H1 (cell line): Measurements from ENCODE around the gene LDLRAP1. TPM values are rescaled to one million over a fixed set of nuclear protein-coding genes. Genes with fewer than 3 reads are reported as not detected.
"Not testable (repeated sequence)": the region's sequence is repeated elsewhere in the genome, so short reads cannot be mapped to it uniquely, and the experiment has no call there.

Experiments used
- CTCF ChIA-PET: fragments of 300-600 bp; sonication (Branson Sonifier 250); formaldehyde crosslinking; loops from one replicate; lab custom pipeline; 2021; ENCODE audit not compliant: partially characterized antibody; lab: Charles Lee
- POLR2A ChIA-PET: fragments of 300-600 bp; sonication (Branson Sonifier 250); formaldehyde crosslinking; loops from one replicate; lab custom pipeline; 2021; ENCODE audit warnings: inconsistent platforms; ENCODE audit not compliant: partially characterized antibody; lab: Charles Lee
- DNase-seq, 2 experiments: peaks; one replicate each; pipeline versions ENCODE4 v3.0.0 to v3.0.0-alpha.2; 2010 to 2022; ENCODE audit warnings: low spot score in 2 of 2, low read depth in 1 of 2, mixed read lengths in 1 of 2
- FAIRE-seq: peaks from 2 replicates; lab custom pipeline; 2011; peaks lifted over from hg19 to GRCh38; lab: Jason Lieb, UNC
- H2AFZ ChIP-seq: 2 replicates; pipeline ENCODE4 v1.8.1; 2012; ENCODE audit warnings: low read length, inconsistent platforms
- H2AK5ac ChIP-seq: 2 replicates; pipeline ENCODE4 v1.6.1; 2013; ENCODE audit warnings: low read depth, low read length
- H2BK120ac ChIP-seq: replicated peaks from 2 replicates; pipeline ENCODE3; 2013; ENCODE audit warnings: low read depth, low read length, inconsistent platforms
- H2BK12ac ChIP-seq: 2 replicates; pipeline ENCODE4 v1.6.1; 2013; ENCODE audit warnings: low read depth, low read length
- H2BK15ac ChIP-seq: 2 replicates; pipeline ENCODE4 v1.6.1; 2013; ENCODE audit warnings: low read length
- H2BK20ac ChIP-seq: 2 replicates; pipeline ENCODE4 v1.6.1; 2013; ENCODE audit warnings: low read length
- H2BK5ac ChIP-seq: 2 replicates; pipeline ENCODE4 v1.6.1; 2013; ENCODE audit warnings: low read depth, low read length
- H3K14ac ChIP-seq: 2 replicates; pipeline ENCODE4 v1.6.1; 2013; ENCODE audit warnings: inconsistent platforms; ENCODE audit not compliant: insufficient read length
- H3K18ac ChIP-seq: 2 replicates; pipeline ENCODE4 v1.6.1; 2013; ENCODE audit warnings: low read length; ENCODE audit errors: extremely low read depth
- H3K23ac ChIP-seq: 2 replicates; pipeline ENCODE4 v1.6.1; 2013; ENCODE audit warnings: inconsistent platforms; ENCODE audit not compliant: insufficient read length
- H3K23me2 ChIP-seq: 2 replicates; pipeline ENCODE4 v1.6.1; 2013; ENCODE audit warnings: low read depth, low read length
- H3K27ac ChIP-seq: 2 replicates; pipeline ENCODE4 v1.6.1; 2011; ENCODE audit warnings: low read depth, low read length, inconsistent platforms
- H3K27me3 ChIP-seq, 4 experiments: replicated peaks in 1 of 4; 1 replicate in 1 of 4; 2 replicates in 3 of 4; pipeline versions ENCODE4 v1.6.1 to v1.8.1; 2011 to 2013; ENCODE audit warnings: low read length in 3 of 4, mild to moderate bottlenecking in 3 of 4, inconsistent platforms in 2 of 4, mixed read lengths in 2 of 4, moderate library complexity in 1 of 4; ENCODE audit not compliant: control insufficient read depth in 3 of 4, insufficient read depth in 3 of 4; ENCODE audit errors: extremely low read depth in 1 of 4
- H3K36me3 ChIP-seq, 4 experiments: 2 replicates each; pipeline versions ENCODE4 v1.6.1 to v1.8.1; 2011 to 2013; ENCODE audit warnings: mild to moderate bottlenecking in 4 of 4, low read length in 3 of 4, moderate library complexity in 2 of 4, control low read depth in 1 of 4, inconsistent platforms in 1 of 4; ENCODE audit not compliant: insufficient read depth in 4 of 4, control insufficient read depth in 2 of 4
- H3K4ac ChIP-seq: replicated peaks from 2 replicates; pipeline ENCODE3; 2013; ENCODE audit warnings: low read length, low read depth, mixed read lengths, inconsistent platforms; ENCODE audit not compliant: insufficient read length
- H3K4me1 ChIP-seq, 4 experiments: replicated peaks in 1 of 4; 1 replicate in 1 of 4; 2 replicates in 3 of 4; pipeline versions ENCODE4 v1.6.1 to v1.8.1; 2011 to 2013; ENCODE audit warnings: low read length in 3 of 4, inconsistent platforms in 2 of 4, mixed read lengths in 1 of 4; ENCODE audit not compliant: insufficient read depth in 4 of 4, control insufficient read depth in 3 of 4
- H3K4me2 ChIP-seq, 2 experiments: 2 replicates each; pipeline versions ENCODE4 v1.6.1 to v1.8.1; 2011 to 2013; ENCODE audit warnings: low read depth in 2 of 2, low read length in 2 of 2, control low read depth in 1 of 2, inconsistent platforms in 1 of 2, mild to moderate bottlenecking in 1 of 2; ENCODE audit not compliant: insufficient read depth in 1 of 2
- H3K4me3 ChIP-seq, 4 experiments: fragments of 200-600, 300-600 bp in 1 of 4; sonication (generic), shearing (Covaris generic), sonication (Bioruptor Twin) in 1 of 4; 2 replicates each; pipeline versions ENCODE4 v1.5.1 to v1.8.1; 2011 to 2016; ENCODE audit warnings: low read length in 4 of 4, low read depth in 3 of 4, control low read depth in 2 of 4, inconsistent platforms in 2 of 4, mild to moderate bottlenecking in 2 of 4, mixed read lengths in 1 of 4, moderate library complexity in 1 of 4; ENCODE audit not compliant: insufficient read depth in 2 of 4; ENCODE audit errors: extremely low read depth in 1 of 4
- H3K56ac ChIP-seq: replicated peaks from 2 replicates; pipeline ENCODE3; 2013; ENCODE audit warnings: low read depth, mild to moderate bottlenecking, mixed read lengths, low read length, inconsistent platforms; ENCODE audit not compliant: insufficient read length
- H3K79me1 ChIP-seq: 2 replicates; pipeline ENCODE4 v1.6.1; 2013; ENCODE audit warnings: low read depth, low read length, control low read depth
- H3K79me2 ChIP-seq, 2 experiments: 2 replicates each; pipeline versions ENCODE4 v1.6.1 to v1.8.1; 2012 to 2013; ENCODE audit warnings: low read length in 2 of 2, mild to moderate bottlenecking in 2 of 2, inconsistent platforms in 1 of 2; ENCODE audit not compliant: insufficient read depth in 2 of 2, control insufficient read depth in 1 of 2
- H3K9ac ChIP-seq, 4 experiments: replicated peaks in 1 of 4; 1 replicate in 1 of 4; 2 replicates in 3 of 4; pipeline versions ENCODE4 v1.6.1 to v1.8.1; 2011 to 2013; ENCODE audit warnings: low read depth in 3 of 4, low read length in 3 of 4, control low read depth in 2 of 4, mild to moderate bottlenecking in 2 of 4, moderate library complexity in 2 of 4, inconsistent platforms in 1 of 4; ENCODE audit errors: extremely low read depth in 1 of 4
- H3K9me3 ChIP-seq, 2 experiments: 2 replicates each; pipeline versions ENCODE4 v1.6.1 to v1.8.1; 2012 to 2013; ENCODE audit warnings: mild to moderate bottlenecking in 2 of 2, moderate library complexity in 2 of 2, control low read depth in 1 of 2, inconsistent platforms in 1 of 2, low read depth in 1 of 2, low read length in 1 of 2, mixed read lengths in 1 of 2; ENCODE audit not compliant: insufficient read depth in 2 of 2
- H4K20me1 ChIP-seq, 2 experiments: replicated peaks in 1 of 2; 2 replicates each; pipeline versions ENCODE3 to v1.8.1; 2011 to 2013; ENCODE audit warnings: inconsistent platforms in 2 of 2, low read length in 2 of 2, mild to moderate bottlenecking in 1 of 2; ENCODE audit not compliant: insufficient read depth in 2 of 2, control insufficient read depth in 1 of 2
- H4K5ac ChIP-seq: 2 replicates; pipeline ENCODE4 v1.6.1; 2013; ENCODE audit warnings: low read length, low read depth, mixed read lengths, inconsistent platforms; ENCODE audit not compliant: insufficient read length
- H4K8ac ChIP-seq: 2 replicates; pipeline ENCODE4 v1.8.0; 2013; ENCODE audit warnings: mild to moderate bottlenecking, moderate library complexity, low read length, inconsistent platforms; ENCODE audit not compliant: insufficient read depth; ENCODE audit errors: extremely low read depth
- H4K91ac ChIP-seq: replicated peaks from 2 replicates; pipeline ENCODE3; 2013; ENCODE audit warnings: low read length, mixed read lengths, inconsistent platforms; ENCODE audit not compliant: insufficient read length
- CEBPB ChIP-seq: IDR thresholded peaks from 2 replicates; pipeline ENCODE4 v1.6.1; 2012; ENCODE audit warnings: low read depth, low read length
- WGBS, 2 experiments: shearing (Covaris generic) in 1 of 2; methylation state at CpG; one replicate each; pipeline versions ENCODE4 v1.1.6 to v1.1.7; 2013 to 2015; ENCODE audit warnings: low lambda C conversion rate in 2 of 2, mixed read lengths in 2 of 2, inconsistent platforms in 1 of 2, low coverage in 1 of 2, missing lambda C conversion rate in 1 of 2; ENCODE audit not compliant: insufficient replicate concordance in 2 of 2, insufficient coverage in 1 of 2, insufficient read length in 1 of 2; ENCODE audit errors: extremely low coverage in 1 of 2, missing lambda C conversion rate in 1 of 2; 5-methylcytosine and 5-hydroxymethylcytosine counted together
- polyA plus RNA-seq, 7 experiments: library from polyadenylated mRNA; depleted of rRNA in 3 of 7; stranded (reverse) in 5 of 7; unstranded in 2 of 7; fragments of >200 nt in 5 of 7; fragments of 200-250 nt in 2 of 7; gene quantifications; 1 replicate in 5 of 7; 2 replicates in 1 of 7; 4 replicates in 1 of 7; pipeline versions ENCODE4 v1.2.1 to v1.2.3, GENCODE V29; 2011 to 2013; ENCODE audit warnings: missing spikeins in 2 of 7, mixed read lengths in 2 of 7
- total RNA-seq: library from RNA; stranded (reverse); fragmentation: NEBNext Ultra II Directional; extraction: Animal tissue kit (Norgen Biotek cat#: 25700); gene quantifications from 2 replicates; pipeline ENCODE4 v1.2.1, GENCODE V29; 2021

Gene LDLRAP1
- total and polyA plus RNA-seq, 2 of the 8 experiments (the other 6 are each of a cell fraction or from before 2014, with no cell fraction given) = 12.8 to 13.2 TPM

DNA sequence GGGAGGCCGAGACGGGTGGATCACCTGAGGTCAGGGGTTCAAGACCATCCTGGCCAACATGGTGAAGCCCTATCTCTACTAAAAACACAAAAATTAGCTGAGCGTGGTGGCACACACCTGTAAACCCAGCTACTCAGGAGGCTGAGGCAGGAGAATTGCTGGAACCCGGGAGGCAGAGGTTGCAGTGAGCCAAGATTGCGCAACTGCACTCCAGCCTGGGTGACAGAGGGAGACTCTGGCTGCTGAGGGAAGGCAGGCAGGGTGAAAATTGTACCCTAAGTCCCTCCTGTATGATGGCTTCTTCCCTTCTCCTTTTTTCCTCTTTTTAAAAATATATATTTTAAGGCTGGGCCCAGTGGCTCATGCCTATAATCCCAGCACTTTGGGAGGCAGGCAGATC lies 53.2 kb downstream of the LDLRAP1 start:
- not testable (repeated sequence) for H3K27ac ChIP-seq, H3K4me3 ChIP-seq, H2AFZ ChIP-seq, H2BK15ac ChIP-seq, H3K23me2 ChIP-seq, H3K9me3 ChIP-seq, H3K4me2 ChIP-seq, H2AK5ac ChIP-seq, H3K36me3 ChIP-seq, H3K79me1 ChIP-seq, H4K91ac ChIP-seq, H3K23ac ChIP-seq, FAIRE-seq, H2BK20ac ChIP-seq, H3K14ac ChIP-seq, H2BK5ac ChIP-seq, H3K79me2 ChIP-seq, H3K18ac ChIP-seq, H4K20me1 ChIP-seq, H2BK12ac ChIP-seq, H4K8ac ChIP-seq, H2BK120ac ChIP-seq, H4K5ac ChIP-seq, H3K27me3 ChIP-seq, H3K56ac ChIP-seq, H3K4ac ChIP-seq, H3K9ac ChIP-seq, H3K4me1 ChIP-seq, DNase-seq
- TF ChIP-seq CEBPB = peak; percentile 62; the same call in 1 of the 2 replicates
- CTCF ChIA-PET = interaction anchor here (0.9 to 2.4 kb wide), 6 partner anchors 12 to 97 kb away, joined by 3 to 9 read pairs (median 3); no protein-coding TSS in a partner anchor
- 91% methylated on average over 5 of the region's 5 CpGs; no CpG with 5 or more reads in 1 of the 2 experiments for WGBS, 2 experiments
- POLR2A ChIA-PET = interaction anchor here (1.1 to 1.4 kb wide), 3 partner anchors 10 to 101 kb away, joined by 3 to 5 read pairs (median 4); no protein-coding TSS in a partner anchor
